KMS-11 (cell line): Measurements from ENCODE around the gene TREH.
"Not testable (repeated sequence)": the region's sequence is repeated elsewhere in the genome, so short reads cannot be mapped to it uniquely, and the experiment has no call there.

Experiments
- H2AFZ ChIP-seq: fragments of 200-600 bp; sonication (generic); 2 replicates; pipeline ENCODE4 v1.6.1; 2016; ENCODE audit warnings: antibody characterized with exemption, mixed run types, low read depth
- H3K27ac ChIP-seq: fragments of 200-600 bp; sonication (generic); 2 replicates; pipeline ENCODE4 v1.6.1; 2016; ENCODE audit warnings: mild to moderate bottlenecking, mixed run types
- H3K27me3 ChIP-seq: fragments of 200-600 bp; sonication (generic); 2 replicates; pipeline ENCODE4 v1.6.1; 2017; ENCODE audit warnings: mild to moderate bottlenecking, low read depth, mixed run types, moderate library complexity; ENCODE audit not compliant: insufficient read depth
- H3K36me3 ChIP-seq: fragments of 200-600 bp; sonication (generic); 2 replicates; pipeline ENCODE4 v1.6.1; 2017; ENCODE audit warnings: mild to moderate bottlenecking, mixed run types; ENCODE audit not compliant: insufficient read depth
- H3K4me1 ChIP-seq: fragments of 200-600 bp; sonication (generic); 2 replicates; pipeline ENCODE4 v1.6.1; 2016; ENCODE audit warnings: mild to moderate bottlenecking, low read depth, mixed run types; ENCODE audit not compliant: poor library complexity, severe bottlenecking
- H3K4me2 ChIP-seq: fragments of 200-600 bp; sonication (generic); 2 replicates; pipeline ENCODE4 v1.7.0; 2016; ENCODE audit warnings: mild to moderate bottlenecking, mixed run types
- H3K4me3 ChIP-seq: fragments of 200-600 bp; sonication (generic); IDR thresholded peaks from 2 replicates; pipeline ENCODE4 v1.6.1; 2017; ENCODE audit warnings: low read depth, low read length, mixed read lengths; ENCODE audit not compliant: insufficient read depth
- H3K79me2 ChIP-seq: fragments of 200-600 bp; sonication (generic); 2 replicates; pipeline ENCODE4 v1.6.1; 2016; ENCODE audit warnings: low read depth, mixed run types; ENCODE audit not compliant: insufficient read depth
- H3K9ac ChIP-seq: fragments of 200-600 bp; sonication (generic); 2 replicates; pipeline ENCODE4 v1.6.1; 2016; ENCODE audit warnings: mild to moderate bottlenecking, mixed run types
- H4K20me1 ChIP-seq: fragments of 200-600 bp; sonication (generic); 2 replicates; pipeline ENCODE4 v1.6.1; 2016; ENCODE audit warnings: mild to moderate bottlenecking, mixed run types; ENCODE audit not compliant: insufficient read depth
- TF ChIP-seq, protein P1 (sequence below): fragments of 200-600 bp; sonication (generic); conservative IDR thresholded peaks from 2 replicates; pipeline ENCODE4 v1.6.1; 2017; ENCODE audit warnings: low read depth, mild to moderate bottlenecking, antibody characterized with exemption, low read length, moderate library complexity, mixed read lengths

The TREH gene

DNA sequence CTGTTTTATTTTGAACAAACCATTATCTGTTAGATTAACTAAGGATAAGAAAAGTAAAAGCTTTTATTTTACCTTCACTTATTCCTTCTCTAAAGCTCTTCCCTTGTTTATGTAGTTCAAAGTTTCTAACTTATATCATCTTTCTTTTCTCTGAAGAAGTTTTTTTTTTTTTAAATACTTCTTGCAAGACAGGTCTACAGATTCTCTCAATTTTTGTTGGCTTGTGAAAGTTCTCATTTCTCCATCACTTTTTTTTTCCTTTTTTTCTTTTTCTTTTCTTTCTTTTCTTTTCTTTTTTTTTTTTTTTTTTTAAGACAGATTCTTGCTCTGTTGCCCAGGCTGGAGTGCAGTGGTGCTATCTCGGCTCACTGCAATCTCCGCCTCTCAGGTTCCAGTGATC lies 4.7 kb upstream of the TREH start:
- H4K20me1 ChIP-seq, result no peaks in the 10 kb centered on the region
- H3K36me3 ChIP-seq, result no peaks in the 10 kb centered on the region
- TF ChIP-seq, protein P1, sequence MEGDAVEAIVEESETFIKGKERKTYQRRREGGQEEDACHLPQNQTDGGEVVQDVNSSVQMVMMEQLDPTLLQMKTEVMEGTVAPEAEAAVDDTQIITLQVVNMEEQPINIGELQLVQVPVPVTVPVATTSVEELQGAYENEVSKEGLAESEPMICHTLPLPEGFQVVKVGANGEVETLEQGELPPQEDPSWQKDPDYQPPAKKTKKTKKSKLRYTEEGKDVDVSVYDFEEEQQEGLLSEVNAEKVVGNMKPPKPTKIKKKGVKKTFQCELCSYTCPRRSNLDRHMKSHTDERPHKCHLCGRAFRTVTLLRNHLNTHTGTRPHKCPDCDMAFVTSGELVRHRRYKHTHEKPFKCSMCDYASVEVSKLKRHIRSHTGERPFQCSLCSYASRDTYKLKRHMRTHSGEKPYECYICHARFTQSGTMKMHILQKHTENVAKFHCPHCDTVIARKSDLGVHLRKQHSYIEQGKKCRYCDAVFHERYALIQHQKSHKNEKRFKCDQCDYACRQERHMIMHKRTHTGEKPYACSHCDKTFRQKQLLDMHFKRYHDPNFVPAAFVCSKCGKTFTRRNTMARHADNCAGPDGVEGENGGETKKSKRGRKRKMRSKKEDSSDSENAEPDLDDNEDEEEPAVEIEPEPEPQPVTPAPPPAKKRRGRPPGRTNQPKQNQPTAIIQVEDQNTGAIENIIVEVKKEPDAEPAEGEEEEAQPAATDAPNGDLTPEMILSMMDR, result no peak
- no peak overlapping the region for H2AFZ ChIP-seq
- H3K4me3 ChIP-seq, result no peak overlapping the region
- H3K79me2 ChIP-seq, result no peaks in the 10 kb centered on the region
- H3K27me3 ChIP-seq, result no peaks in the 10 kb centered on the region
- no peaks in the 10 kb centered on the region for H3K4me1 ChIP-seq
- H3K27ac ChIP-seq, result no peak overlapping the region
- no peak overlapping the region for H3K4me2 ChIP-seq
- no peak overlapping the region for H3K9ac ChIP-seq

DNA sequence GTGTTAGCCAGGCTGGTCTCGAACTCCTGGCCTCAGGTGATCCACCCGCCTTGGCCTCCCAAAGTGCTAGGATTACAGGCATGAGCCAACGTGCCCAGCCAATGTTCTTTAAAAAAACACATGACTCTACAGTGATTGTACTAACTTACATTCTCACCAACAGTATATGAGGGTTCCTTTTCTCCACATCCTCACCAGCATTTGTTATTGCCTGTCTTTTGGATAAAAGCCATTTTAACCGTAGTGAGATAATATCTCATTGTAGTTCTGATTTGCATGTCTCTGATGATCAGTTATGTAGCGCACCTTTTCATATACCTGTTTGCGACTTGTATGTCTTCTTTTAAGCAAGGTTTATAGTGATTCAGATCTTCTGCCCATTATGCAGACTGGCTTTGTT lies 3.5 kb upstream of the TREH start:
- H3K27me3 ChIP-seq, H3K79me2 ChIP-seq, H3K4me3 ChIP-seq, H4K20me1 ChIP-seq, H3K36me3 ChIP-seq, H3K9ac ChIP-seq, H3K4me2 ChIP-seq, H3K27ac ChIP-seq, H2AFZ ChIP-seq, H3K4me1 ChIP-seq: not testable (repeated sequence)

DNA sequence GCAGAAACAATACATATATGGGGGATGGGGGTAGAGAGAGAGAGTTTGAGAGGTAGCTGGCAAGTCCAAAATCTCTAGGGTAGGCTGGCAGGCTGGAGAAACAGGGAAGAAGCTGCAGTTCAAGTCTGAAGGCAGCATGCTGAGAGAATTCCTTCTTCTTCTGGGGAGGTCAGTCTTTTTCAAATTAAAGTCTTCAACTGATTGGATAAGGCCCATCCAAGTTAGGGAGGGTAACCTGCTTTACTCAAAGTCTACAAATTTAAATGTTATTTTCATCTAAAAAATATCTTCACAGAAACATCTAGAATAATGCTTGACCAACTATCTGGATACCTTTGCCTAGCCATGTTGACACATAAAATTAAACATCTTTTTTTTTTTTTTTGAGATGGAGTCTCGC lies 2.9 kb upstream of the TREH start:
- no peak overlapping the region for H2AFZ ChIP-seq
- H3K36me3 ChIP-seq, result no peaks in the 10 kb centered on the region
- no peak overlapping the region for H3K9ac ChIP-seq
- H3K27ac ChIP-seq, result no peak overlapping the region
- no peak overlapping the region for H3K4me2 ChIP-seq
- H3K79me2 ChIP-seq, result no peaks in the 10 kb centered on the region
- no peak overlapping the region for H3K4me3 ChIP-seq
- no peaks in the 10 kb centered on the region for H3K4me1 ChIP-seq
- no peaks in the 10 kb centered on the region for H4K20me1 ChIP-seq
- TF ChIP-seq, protein P1, result no peak
- H3K27me3 ChIP-seq, result no peaks in the 10 kb centered on the region

GRCh38 chr11:118678908-118679307 lies 542 bp downstream of the TREH start:
- H3K4me2 ChIP-seq, H4K20me1 ChIP-seq, H3K27ac ChIP-seq, H3K4me1 ChIP-seq, H3K79me2 ChIP-seq, H2AFZ ChIP-seq, H3K36me3 ChIP-seq, H3K4me3 ChIP-seq, H3K27me3 ChIP-seq, H3K9ac ChIP-seq: not testable (repeated sequence)

DNA sequence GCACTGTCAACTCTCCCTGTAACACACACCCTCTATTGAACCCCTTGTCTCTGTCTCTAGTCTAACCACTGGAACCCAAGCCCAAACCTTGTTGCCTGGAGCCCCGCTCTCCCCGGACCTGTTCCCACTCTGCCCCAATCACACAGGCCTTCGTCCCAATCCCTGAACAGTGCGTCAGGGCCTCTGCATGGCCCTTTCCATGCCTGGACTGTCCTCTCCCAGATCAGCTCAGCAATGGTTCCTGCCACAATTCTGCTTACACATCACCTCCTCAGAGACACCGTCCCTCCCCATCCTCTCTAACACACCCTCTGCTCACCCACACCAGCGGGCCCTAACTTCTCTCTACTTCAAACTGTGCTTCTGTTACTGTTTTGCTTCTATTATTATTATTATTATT lies 1.5 kb downstream of the TREH start:
- Histone ChIP-seq H3K4me3 (no peak overlapping the region), H4K20me1 (no peaks in the 10 kb centered on the region), H3K27me3 (no peaks in the 10 kb centered on the region), H3K4me1 (no peaks in the 10 kb centered on the region), H3K36me3 (no peaks in the 10 kb centered on the region), H3K9ac (no peak overlapping the region), H2AFZ (no peak overlapping the region), H3K4me2 (no peak overlapping the region), H3K27ac (no peak overlapping the region), H3K79me2 (no peaks in the 10 kb centered on the region)
- TF ChIP-seq, protein P1, result no peak
